GM20431 (cell line): ENCODE measurements around the gene HDAC4.

ENCODE experiments used
- in situ Hi-C: fragments of 300-500 bp; cut with MseI, MboI; formaldehyde crosslinking; loops from one replicate; pipeline ENCODE4 v1.15.0; 2020; ENCODE audit warnings: low sequenced_read_pairs; ENCODE audit not compliant: unreplicated experiment

The HDAC4 gene

DNA sequence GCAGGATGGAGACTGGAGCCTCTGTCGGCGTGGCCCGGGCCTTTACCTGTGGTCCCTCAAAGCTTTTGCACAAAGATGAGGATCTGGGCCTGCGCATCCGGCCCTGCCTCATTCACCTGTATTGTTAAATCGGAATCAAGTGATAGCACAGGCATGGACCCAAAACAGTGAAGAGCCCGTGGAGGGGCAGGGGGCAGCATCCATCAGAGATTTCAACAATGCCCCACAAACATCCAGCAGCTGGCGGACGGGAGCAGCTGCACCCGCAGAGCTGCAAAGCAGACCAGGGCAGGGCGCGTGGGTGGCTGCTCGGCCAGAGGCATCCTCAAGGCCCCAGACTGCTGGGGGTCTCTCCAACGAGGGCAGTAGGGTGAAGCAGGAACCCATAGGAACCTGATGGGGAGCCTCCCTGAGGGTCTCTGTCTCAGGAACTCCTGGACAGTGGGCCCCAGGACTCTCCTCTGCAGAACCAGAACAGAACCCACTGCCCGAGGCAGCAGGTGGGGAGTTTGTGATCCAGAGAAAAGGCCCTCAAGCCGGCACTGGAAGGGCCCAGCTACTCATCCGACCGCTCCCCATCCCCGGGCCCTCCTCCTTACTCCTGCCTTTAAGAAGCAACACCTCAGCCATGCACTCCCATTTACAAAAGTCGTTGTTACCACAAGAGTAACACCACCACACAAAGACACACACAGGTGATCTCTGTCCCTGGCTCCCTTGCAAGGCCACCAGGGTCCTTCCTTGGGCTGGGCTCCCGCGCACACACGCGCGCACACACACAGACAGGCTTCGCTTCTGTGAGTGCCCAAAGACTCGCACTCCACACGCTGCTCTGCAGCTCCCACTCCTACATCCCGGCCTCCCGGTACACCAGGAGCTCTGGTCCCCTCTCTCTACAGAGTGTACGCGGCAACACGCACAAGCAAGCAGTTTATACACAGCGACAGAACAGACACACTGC is 28.8 kb downstream of the HDAC4 start:
- in situ Hi-C loops = no loop called here

DNA sequence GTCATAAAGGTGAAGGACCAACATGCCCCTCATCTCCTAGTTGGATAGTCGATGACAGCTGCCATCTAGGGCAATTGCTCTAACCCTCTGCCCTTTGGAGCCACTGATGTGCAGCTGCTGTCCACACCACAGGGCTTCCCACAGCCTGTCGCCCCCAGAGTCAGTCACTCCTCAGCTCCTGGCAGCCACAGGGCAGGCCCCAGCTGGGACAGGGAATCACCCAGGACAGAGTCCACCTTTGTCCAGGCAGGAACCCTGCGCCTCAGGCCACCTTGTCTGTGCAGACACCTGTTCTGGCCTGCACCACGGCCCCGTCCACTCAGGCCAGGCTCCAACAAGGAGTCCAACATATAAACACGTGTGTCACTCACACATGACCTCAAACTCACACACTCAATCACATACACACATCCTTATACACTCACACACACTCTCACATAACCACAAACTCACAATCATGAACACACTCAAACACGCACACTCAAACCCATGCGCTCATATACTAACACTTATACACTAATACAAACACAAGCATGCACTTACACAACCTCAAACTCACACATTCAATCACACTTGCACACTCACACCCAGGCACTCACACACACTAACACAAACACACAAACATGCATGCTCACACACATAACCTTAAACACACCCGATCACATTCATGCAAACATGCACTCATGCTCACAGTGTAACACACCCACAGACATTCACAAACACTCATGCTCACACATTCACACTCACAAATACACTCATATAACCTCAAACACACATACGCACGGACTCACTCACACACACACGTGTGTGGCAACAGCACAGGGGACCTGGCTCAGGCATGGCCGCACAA is 29.7 kb downstream of the HDAC4 start:
- in situ Hi-C loops = no loop called here

DNA sequence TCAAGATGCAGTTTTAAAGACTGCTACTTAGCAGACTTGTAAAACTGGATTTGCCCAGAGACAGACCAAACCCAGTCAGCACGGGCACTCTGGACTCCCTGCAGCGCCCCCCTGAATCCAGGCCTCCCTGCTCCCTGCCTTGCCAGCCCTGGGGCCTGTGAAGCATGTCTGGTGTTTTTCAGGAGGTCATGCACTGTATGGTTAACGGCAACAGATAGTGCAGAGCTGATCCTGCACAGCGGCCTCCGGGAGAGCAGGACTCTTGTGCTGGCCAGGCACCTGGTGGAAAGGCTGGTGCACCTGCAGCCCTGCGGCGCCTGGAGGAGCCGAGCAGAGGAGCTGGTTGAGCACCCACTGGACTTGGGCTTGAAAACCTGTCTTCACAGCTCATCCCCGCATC is 30.4 kb downstream of the HDAC4 start:
- in situ Hi-C loops = no loop called here

DNA sequence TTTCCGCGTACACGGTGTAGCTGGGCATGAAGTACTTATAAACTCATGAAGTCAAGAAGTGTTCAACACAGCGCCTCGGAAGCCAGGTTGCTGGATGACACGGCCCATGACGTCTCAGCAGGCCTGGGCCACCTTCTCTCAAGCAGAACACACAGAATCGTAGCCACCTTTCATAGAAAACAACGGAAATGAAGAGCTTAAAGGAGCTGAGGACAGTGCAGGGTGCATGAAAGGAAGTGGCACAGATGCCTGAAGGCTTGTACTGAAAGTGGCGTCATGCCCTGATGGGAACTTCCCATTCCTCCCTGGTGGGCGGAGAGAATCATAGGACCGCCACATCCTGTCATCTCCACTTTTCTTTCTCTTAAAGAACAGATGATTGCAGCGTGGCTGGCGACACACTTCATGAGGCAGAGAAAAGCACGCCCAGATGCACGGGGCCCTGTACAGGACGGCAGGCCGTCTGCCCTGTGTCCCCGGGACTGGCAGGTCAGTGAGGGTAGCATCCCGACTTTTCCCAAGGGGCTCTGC is 31.1 kb downstream of the HDAC4 start:
- in situ Hi-C loops = no loop called here

DNA sequence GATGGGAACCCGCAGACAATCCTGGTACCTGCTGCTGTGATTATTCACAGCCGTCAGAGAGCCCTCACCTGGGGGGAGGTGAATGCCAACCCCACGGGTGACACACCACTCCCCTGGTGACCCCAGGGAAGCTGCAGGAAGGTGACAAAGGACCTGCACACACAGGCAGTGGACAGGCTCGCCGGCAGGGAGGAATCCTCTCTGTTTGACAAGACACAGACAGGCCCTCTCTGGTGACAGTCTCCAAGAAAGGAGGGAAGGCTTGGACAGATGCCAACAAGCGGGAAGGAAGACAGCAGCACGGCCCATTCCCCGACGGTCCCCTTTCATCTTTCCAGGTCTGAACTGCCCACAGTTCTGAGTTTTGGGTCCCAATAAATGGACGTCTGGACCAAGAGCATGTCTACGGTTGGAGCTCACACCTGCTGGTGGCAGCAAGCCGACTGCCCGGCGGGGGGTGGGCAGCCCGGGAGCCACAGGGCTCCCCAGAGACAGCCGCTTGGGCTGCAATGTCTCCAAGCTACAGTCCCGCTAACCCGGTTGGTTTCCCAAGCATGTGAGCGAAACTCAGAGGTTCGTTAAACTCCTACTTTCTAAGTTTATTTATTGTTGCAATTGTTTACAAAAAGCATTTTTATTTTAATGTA is 31.8 kb downstream of the HDAC4 start:
- in situ Hi-C loops = no loop called here

DNA sequence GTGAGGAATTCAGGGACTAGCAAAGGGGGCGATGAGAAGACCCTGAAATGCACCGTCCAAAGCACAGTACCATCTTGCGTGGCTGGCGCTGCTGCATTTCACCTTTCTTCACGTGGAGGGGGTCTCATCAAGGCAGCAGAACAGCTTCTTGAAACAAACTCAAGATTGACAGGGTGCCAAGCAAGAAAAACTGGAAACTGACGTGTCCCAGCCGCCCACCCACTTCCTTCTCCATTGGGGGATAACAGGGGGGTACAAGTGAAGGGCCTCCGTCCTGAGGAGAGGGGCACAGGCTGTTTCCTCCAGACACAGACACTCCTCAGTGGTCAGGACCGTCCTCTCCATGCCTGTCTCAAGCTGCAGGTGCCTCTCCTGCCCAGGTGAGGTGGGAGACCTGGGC is 32.5 kb downstream of the HDAC4 start:
- in situ Hi-C loops = no loop called here

DNA sequence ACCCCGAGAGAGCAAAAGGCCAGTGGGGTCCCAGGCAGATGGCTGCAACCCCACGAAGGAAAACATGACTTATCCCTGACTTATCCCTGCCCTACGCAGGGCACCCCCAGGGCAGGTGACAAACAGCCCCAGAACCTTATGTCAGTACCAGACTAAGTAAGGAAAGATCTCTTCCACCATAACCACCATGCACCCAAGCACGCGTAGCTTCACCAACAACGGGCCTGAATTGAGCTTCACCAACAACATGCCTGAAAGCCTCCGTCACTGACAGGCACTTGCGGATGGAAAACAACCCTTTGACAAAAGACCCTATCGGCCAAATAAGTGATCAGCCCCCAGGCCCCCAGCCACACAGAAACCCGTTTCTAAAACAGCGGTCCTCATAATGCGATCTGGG is 34.1 kb downstream of the HDAC4 start:
- in situ Hi-C loops = no loop called here

DNA sequence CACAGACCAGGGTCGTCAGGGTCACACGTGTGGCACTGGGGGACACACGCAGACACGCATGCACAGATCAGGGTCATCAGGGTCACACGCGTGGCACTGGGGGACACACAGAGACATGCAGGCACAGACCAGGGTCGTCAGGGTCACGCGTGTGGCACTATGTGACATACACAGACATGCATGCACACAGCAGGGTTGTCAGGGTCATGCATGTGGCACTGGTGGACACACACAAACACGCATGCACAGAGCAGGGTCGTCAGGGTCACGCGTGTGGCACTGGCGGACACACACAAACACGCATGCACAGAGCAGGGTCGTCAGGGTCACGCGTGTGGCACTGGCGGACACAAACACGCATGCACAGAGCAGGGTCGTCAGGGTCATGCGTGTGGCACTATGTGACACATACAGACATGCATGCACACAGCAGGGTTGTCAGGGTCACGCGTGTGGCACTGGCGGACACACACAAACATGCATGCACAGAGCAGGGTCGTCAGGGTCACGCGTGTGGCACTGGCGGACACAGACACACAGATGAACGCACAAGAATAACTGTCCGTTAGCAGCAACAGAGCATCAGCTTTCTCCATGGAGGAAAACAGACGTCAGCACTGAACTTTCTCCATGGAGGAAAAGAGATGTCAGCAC is 34.9 kb downstream of the HDAC4 start:
- in situ Hi-C loops = no loop called here

DNA sequence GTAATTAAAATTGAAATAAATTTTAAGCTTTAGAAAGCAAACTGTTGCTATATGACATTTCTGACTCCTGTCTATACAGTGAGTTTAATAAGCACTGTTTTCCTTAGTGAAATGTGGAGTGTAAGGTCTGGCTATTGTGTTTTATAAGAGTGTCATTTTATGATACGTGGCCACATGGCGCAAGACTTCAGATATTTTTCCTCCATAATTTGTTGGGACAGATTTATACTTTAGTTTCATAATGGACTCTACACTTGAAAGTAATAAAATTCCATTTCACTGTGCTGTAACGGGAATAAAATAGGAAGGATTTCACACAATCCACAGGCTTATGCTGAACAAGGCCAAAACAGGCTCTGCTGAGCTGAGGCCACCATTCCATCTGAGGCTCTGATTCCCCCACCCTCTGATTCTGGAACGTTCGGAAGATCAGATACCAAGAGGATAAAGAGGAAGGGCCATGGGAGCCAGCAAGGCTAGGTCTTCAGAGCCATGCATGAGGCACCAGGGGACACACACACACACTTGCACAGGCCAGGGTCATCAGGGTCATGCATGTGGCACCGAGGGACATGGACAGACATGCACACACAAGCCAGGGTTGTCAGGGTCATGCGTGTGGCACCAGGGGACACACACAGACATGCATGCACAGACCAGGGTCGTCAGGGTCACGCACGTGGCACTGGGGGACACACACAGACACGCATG is 35.6 kb downstream of the HDAC4 start:
- in situ Hi-C loops = no loop called here

DNA sequence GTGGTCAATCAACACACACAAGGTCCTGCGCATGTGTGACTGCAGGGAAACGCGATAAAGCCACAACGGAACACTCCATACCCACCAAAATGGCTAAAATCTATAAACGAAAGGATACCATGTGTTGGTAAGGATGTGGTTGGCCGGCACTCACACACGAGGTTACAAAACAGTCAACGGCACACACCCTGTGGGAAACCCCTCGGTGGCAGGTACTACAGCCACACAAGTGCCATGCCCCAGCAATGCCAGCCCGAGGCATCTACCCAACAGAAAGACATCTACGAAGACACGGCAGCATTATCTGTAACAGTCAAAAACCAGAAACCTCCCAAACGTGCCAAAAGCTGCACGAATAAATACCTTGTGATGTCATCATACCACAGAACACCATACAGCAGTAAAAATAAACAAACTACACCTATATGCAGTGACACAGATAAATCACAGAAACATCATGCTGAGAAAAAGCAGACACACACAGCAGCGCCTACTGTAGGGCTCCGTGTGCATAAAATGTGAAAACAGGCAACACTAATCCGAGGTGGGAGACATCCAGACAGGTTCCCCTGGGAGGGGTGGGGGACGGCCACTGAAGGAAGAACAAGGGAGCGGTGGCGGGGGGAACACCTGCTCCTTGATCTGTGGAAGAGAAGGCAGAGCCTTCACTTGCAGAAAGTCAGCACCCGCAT is 36.7 kb downstream of the HDAC4 start:
- in situ Hi-C loops = no loop called here

DNA sequence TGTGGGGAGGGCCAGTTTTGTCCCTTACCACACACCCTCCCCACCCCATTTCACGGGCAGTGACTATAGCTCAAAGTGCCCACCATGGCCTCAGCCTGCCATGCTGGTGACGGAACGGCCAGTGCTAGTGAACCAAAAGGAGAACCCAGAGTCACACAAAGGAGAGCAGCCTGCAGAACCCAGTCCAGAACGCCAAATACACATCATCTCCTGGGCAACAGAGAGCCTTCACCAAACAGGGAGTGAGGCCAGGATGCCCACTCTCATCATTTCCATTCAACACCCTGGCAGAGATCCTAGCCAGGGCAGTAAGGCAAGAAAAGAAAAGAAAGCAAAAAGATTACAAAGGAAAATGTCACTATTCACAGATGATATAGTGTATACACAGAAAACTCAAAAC is 38.3 kb downstream of the HDAC4 start:
- in situ Hi-C loops = no loop called here

DNA sequence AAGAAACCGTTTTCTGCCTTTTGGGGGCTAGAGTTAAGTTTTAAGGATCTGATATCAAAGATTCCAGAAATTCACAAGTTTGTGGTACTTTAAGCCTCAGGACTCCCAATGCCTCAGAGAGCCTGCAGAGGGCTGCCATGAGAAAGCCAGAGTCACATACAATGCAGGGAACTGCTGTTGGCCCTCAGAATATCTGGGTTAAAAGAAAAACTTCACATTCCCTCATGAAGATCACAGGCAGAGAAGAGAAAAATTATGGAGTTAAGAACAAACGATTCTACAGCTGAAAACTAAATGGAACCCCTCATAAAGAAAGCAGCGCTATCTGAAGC is 39.5 kb downstream of the HDAC4 start:
- in situ Hi-C loops = no loop called here

DNA sequence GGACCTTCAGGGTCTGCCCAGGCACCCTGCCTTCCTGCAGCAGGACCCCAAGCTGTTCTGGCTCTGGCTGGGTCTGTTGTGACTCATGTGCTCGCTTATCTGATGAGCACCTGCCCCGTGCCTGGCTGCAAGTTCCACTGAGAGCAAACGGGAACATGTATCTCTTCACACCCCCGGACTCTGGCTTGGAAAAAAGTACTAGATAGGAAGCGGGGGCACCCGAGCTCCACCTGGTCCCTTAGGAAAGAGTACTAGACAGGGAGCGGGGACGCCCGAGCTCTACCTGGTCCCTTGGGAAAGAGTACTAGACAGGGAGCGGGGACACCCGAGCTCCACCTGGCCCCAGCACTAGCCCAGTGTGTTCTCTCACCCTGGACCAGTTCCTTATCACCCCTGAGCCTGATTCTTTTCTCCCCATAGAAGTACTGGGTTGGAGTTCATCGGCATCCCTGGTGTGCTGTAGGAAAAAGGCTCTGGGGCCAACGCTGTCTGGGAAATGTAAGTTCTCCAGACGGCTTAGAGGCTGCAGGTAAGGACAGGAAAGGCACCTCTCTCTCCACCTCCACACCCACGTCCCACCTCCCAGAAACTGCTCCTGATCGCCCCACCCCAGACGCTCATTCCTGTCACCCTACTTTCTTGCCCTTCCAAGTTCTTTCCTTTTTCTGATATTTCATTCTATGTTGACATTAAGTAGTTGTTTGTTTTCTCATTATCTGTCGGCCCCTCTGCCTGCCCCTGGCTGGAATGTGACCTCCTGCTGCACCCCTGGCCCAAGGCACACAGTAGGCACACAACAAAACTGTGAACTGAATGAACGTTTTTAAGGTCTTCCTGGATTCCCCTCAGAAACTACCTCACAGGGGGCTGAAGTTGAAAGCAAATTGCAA is 40.2 kb downstream of the HDAC4 start:
- in situ Hi-C loops = no loop called here

DNA sequence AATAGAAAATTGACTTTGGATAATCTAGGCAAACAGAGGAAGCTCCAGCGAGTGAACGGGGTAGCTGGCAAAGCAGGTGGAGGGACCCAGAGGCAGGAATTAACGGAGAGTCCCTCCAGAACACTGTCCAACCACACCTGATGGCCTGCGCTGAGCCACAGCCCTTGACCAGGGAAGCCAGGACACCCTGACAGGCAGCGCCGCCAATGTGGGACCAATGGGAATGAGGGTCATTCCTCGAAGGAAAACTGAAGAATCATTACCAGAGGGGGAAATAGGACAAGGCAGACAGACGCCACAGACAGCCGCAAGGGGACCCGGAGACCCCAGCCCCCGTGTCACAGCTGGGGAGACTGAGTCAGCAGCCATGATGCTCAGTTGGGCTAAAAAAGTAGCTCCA is 40.8 kb downstream of the HDAC4 start:
- in situ Hi-C loops = no loop called here

DNA sequence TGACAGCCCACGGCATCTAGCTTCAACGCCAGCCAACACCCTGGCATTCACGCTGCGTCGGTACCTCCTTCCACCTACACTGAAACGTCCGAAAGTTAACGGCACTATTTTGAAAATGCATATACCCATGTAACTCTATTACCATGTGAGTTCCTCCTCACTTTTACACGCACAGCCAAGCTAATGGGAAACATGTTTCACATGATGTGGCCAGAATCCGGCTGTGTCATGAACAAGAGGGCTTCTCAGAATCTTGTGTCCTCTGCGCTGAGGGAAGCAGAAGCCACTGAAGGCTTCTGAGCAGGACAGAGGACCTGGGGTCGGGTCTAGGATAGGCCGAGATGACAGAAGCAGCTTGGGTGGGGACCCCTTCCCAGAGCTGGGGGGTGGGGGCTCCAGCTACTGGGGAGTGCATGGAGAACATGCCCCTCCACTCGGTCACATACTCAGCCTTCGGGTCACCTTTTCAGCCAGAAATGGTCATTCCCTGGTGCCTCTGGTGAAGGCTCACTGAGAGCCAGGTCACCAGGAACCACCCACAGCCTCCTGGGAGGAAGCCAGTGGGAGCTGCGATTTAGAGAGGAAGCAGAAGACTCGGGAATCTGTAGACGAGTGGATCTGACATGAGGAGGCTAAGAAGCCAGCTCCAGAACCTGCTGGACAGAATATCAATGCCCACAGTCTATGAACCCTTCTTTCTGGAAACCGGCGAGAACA is 41.5 kb downstream of the HDAC4 start:
- in situ Hi-C loops = no loop called here

DNA sequence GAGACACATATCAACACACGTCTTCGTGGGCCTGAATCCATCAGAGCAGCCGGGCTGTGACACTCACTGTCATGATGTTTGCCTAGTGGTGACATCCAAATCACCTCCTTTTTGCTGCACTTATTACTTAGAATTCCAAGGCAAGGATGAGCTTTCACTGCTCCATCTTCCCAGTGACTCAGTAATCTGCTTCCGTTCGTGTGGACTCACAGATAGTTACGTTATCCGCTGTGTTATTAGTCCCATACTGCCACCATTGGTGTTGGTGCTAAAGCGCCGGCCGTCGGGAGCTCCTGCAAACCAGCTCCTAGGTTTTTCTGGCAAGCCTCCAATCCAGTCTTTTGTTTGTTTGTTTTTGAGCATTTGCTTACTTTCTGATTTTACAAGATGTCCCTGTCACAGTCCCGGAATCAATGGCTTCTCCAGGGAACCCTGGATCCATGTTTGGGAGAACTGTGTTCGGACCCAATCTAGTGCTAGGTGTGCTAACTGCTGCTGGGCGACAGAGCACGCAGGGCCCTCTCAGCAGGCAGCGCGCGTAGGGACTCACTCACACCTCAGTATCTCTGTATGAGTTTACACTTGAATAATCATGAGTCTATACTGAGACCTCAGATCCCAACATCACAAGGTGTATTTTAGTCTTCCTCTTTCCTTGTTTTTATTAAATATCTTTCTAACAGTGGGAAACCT is 42.6 kb downstream of the HDAC4 start:
- in situ Hi-C loops = no loop called here

DNA sequence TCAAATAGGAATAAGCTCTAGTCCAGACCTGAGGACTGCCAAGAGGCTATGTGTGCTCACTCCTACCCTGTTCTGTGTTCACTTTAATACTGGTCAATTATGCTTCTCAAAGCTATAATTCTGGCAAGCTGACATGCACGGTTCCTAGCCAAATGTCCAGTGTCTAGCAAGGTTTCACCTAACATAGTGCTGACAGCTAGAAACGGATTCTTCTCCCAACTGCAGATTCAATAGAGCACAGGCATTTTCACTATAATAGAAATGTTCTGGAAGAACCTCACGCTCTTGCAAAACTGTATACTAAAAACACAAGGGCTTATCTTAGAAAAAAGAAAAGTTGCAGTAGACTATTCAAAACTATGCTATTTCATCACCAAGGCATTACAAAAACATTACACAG is 45.1 kb downstream of the HDAC4 start:
- in situ Hi-C loops = no loop called here
